Upper lobe of left lung (tissue), 6 donors: ENCODE results near the gene MARCHF4. TPM values are rescaled to one million over a fixed set of nuclear protein-coding genes. Genes with fewer than 3 reads are reported as not detected.

Experiments used
- ATAC-seq, 2 donors: fragments of 200-7000 bp; cut with Tn5 transposase; one replicate each; pipeline ENCODE4 v1.9.1; 2022; ENCODE audit warnings: mild to moderate bottlenecking in 2 of 2, moderate library complexity in 2 of 2; ENCODE audit not compliant: low FRiP score in 2 of 2
- DNase-seq, 2 donors: peaks; one replicate each; pipeline ENCODE4 v3.0.0-alpha.2; 2019 to 2020
- H3K27ac ChIP-seq, 4 donors: fragments of 200-600 bp; sonication (generic); one replicate each; pipeline ENCODE4 v1.5.1; 2016 to 2019
- H3K27me3 ChIP-seq, 4 donors: fragments of 200-600 bp; sonication (generic); one replicate each; pipeline ENCODE4 v1.5.1; 2017 to 2019
- H3K36me3 ChIP-seq, 4 donors: fragments of 200-600 bp; sonication (generic); one replicate each; pipeline ENCODE4 v1.5.1; 2016 to 2019
- H3K4me1 ChIP-seq, 4 donors: fragments of 200-600 bp; sonication (generic); one replicate each; pipeline ENCODE4 v1.5.1; 2018 to 2019
- H3K4me3 ChIP-seq, 4 donors: fragments of 200-600 bp; sonication (generic); one replicate each; pipeline ENCODE4 v1.5.1; 2017 to 2019; ENCODE audit warnings: mild to moderate bottlenecking in 2 of 4, moderate library complexity in 1 of 4
- H3K9me3 ChIP-seq, 4 donors: fragments of 200-600 bp; sonication (generic); one replicate each; pipeline ENCODE4 v1.5.1; 2018 to 2019
- CTCF ChIP-seq, 6 experiments: fragments of 450-650 bp in 4 of 6; fragments of 200-600 bp in 2 of 6; sonication (generic) in 2 of 6; IDR thresholded peaks; one replicate each; pipeline ENCODE4 v1.5.1; 2016 to 2019; ENCODE audit warnings: antibody characterized with exemption in 6 of 6
- EP300 ChIP-seq, 4 donors: sonication (generic); formaldehyde crosslinking; IDR thresholded peaks; one replicate each; pipeline ENCODE4 v1.5.1; 2017; ENCODE audit warnings: antibody characterized with exemption in 4 of 4, control low read depth in 2 of 4
- POLR2A ChIP-seq, 4 donors: fragments of 450-650 bp; IDR thresholded peaks; one replicate each; pipeline ENCODE4 v1.5.1; 2016 to 2017; ENCODE audit warnings: antibody characterized with exemption in 4 of 4, mild to moderate bottlenecking in 2 of 4
- POLR2AphosphoS5 ChIP-seq, 2 donors: sonication (generic); formaldehyde crosslinking; IDR thresholded peaks; one replicate each; pipeline ENCODE4 v1.5.1; 2017; ENCODE audit warnings: antibody characterized with exemption in 2 of 2
- WGBS, 2 donors: methylation state at CpG; one replicate each; pipeline ENCODE4 v1.1.5; 2017 to 2018; 5-methylcytosine and 5-hydroxymethylcytosine counted together
- total RNA-seq, 6 donors: library from RNA; depleted of rRNA in 4 of 6; stranded (reverse); fragments of >200 nt in 4 of 6; gene quantifications; one replicate each; pipeline versions ENCODE4 v1.1.0 to v1.2.1, GENCODE V29; 2016 to 2021
- donor health status: DM: no; HTN: no; CAD: no; lungs with moderate emphysema.
- donor health status: DM: no; HTN: yes; CAD: no; lungs with severe emphysema.

Gene MARCHF4
- total RNA-seq, 6 donors from 2014 or later = 0.06 to 0.10 TPM; not detected in 4

DNA sequence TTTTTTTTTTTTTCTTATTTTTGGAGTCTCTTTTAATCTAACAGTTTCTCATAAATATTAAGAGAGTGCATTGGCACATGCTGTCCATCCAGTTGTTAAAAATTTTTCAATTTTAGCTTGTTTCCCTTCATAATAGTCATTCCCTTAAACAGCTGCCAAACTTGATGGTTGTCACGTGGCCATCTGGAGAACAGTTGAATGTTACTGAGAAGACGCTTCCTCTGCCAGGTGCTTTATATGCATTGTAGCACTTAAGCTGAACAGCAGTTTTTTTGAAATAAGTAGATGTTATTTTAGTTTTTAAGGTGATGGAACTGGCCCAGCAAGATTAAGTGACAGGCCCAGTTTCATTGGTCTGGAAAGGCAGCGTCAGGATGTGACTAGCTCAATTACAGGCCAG lies 43.3 kb upstream of the MARCHF4 start:
- no peaks in the 10 kb centered on the region for H3K9me3 ChIP-seq
- DNase-seq (no peak), ATAC-seq (no peak)
- peaks cover 5 to 13% (median 9%) of the 10 kb centered on the region in 4 donors for H3K4me1 ChIP-seq
- no peak overlapping the region for H3K4me3 ChIP-seq
- H3K27ac ChIP-seq = no peak overlapping the region
- 89 to 92% methylated on average over 3 of the region's 3 CpGs for WGBS, 2 donors
- TF ChIP-seq EP300 (IDR thresholded peaks at IDR 0.05) = no peak
- TF ChIP-seq CTCF (IDR thresholded peaks at IDR 0.05) = no peak
- TF ChIP-seq POLR2AphosphoS5 (IDR thresholded peaks at IDR 0.05) = no peak
- no peak for TF ChIP-seq POLR2A (IDR thresholded peaks at IDR 0.05)
- no peaks in the 10 kb centered on the region for H3K27me3 ChIP-seq
- H3K36me3 ChIP-seq = peaks cover 2 to 49% (median 14%) of the 10 kb centered on the region in 4 donors

DNA sequence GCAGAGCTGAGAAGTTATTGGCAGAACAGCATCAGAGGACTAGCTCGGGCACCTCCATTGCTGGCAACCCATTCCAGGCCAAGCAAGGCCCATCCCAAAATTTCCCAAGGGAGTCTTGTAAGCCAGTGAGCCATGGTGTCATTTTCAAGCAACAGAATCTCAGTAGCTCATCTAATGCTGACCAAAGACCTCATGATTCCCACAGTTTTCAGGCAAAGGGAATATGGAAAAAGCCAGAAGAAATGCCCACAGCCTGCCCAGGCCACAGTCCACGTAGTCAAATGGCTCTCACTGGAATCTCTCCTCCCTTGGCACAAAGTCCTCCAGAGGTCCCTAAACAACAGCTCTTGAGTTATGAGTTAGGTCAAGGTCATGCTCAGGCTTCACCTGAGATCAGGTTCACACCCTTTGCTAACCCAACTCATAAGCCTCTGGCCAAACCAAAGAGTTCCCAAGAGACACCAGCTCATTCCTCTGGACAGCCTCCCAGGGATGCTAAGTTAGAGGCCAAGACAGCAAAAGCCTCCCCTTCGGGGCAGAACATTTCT lies 42.6 kb upstream of the MARCHF4 start:
- TF ChIP-seq POLR2A (IDR thresholded peaks at IDR 0.05) (no peak), CTCF (IDR thresholded peaks at IDR 0.05) (no peak), POLR2AphosphoS5 (IDR thresholded peaks at IDR 0.05) (no peak), EP300 (IDR thresholded peaks at IDR 0.05) (no peak)
- 93 to 98% methylated on average over 3 of the region's 3 CpGs for WGBS, 2 donors
- Histone ChIP-seq H3K27me3 (no peaks in the 10 kb centered on the region), H3K4me3 (no peak overlapping the region), H3K36me3 (peaks cover 0 to 43% (median 14%) of the 10 kb centered on the region in 4 donors), H3K9me3 (no peaks in the 10 kb centered on the region), H3K27ac (no peak overlapping the region), H3K4me1 (peaks cover 5 to 13% (median 9%) of the 10 kb centered on the region in 4 donors)
- ATAC-seq (no peak), DNase-seq (no peak)

DNA sequence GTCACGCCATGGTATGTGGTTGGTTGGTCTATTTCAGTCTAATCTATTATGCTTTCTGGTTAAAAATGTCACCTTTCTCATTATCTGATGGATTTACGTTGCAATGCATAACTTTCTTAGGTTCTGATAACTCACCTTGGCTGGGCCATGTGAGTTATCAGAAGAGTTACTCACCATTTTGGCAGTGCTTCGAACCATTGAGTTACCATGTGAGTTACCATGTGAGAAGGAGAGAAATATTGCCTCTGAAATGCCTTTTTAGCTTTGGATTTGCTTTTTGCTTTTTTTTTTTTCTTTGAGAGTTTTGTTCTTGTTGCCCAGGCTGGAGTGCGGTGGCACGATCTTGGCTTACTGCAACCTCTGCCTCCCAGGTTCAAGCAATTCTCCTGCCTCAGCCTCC lies 41.6 kb upstream of the MARCHF4 start:
- Histone ChIP-seq H3K4me3 (no peak overlapping the region), H3K4me1 (peaks cover 5 to 13% (median 9%) of the 10 kb centered on the region in 4 donors), H3K9me3 (no peaks in the 10 kb centered on the region), H3K27me3 (no peaks in the 10 kb centered on the region), H3K36me3 (peaks cover 0 to 37% (median 14%) of the 10 kb centered on the region in 4 donors), H3K27ac (no peak overlapping the region)
- TF ChIP-seq POLR2A (IDR thresholded peaks at IDR 0.05) = no peak
- no peak for TF ChIP-seq EP300 (IDR thresholded peaks at IDR 0.05)
- TF ChIP-seq CTCF (IDR thresholded peaks at IDR 0.05) = no peak
- TF ChIP-seq POLR2AphosphoS5 (IDR thresholded peaks at IDR 0.05) = no peak
- 98 to 99% methylated on average over 5 of the region's 5 CpGs for WGBS, 2 donors
- DNase-seq (no peak), ATAC-seq (no peak)

DNA sequence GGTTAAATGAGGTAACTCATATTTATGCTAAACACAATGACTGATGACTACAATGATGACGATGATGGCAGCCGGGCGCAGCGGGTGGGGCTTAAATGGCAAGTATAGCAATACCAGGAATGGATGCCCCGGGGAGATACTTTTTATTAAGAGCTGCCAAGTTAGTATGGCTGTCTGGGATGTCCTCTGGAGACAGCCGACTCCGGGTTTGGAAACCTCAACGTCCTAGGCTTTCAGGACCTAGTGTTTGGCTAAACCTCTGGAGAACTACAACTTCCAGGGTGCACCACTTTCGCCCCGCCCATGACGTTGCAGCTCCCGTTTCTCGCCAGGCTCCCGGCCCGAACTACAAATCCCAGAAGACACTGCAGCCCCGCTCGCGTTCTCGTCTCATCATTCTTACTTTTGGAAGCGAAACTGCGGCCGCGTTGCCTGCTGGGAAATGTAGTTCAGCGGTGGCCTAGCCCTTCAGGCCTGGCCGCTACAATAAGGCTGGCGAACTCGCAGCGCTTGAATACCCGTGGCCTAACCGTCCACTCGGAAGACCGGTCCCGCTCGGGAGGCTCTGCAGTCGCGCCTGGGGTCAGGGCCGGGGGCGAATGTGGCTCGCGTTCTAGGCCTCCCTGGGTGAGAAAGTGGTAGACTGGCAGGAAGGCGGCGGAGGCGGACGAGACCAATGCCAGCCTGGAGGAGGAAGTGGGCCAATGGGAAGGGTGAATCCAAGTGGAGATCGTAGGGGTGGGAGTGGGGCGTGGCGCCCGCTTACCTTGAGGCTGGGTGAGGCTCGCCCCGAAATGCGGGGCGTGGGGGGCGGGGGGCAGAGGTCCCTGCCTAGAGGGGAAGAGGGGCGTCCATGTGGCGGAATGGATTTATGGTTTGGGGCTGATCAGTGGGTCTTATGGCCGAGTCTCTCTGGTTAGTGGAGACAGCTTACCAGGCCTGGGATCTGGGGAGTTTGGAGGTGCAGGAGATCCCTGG lies 40.0 kb upstream of the MARCHF4 start, which contains the start of gene SMARCAL1:
Gene SMARCAL1, plus strand, starts transcription at position 463 of the 978 bp plus-strand sequence. CDS start 2,221 bp downstream, outside the sequence.
- ATAC-seq (peak; percentile 97 to 99), DNase-seq (peak; percentile 92 to 99)
- Histone ChIP-seq H3K9me3 (no peaks in the 10 kb centered on the region), H3K36me3 (peaks cover 0 to 28% (median 12%) of the 10 kb centered on the region in 4 donors), H3K4me3 (peak within 1 kb of the TSS; percentile 50 to 80 (median 66)), H3K27me3 (no peaks in the 10 kb centered on the region), H3K4me1 (peaks cover 5 to 13% (median 9%) of the 10 kb centered on the region in 4 donors), H3K27ac (peak within 1 kb of the TSS; percentile 90 to 97 (median 94))
- WGBS, 2 donors = 6 to 14% methylated on average over 27 to 56 of the region's 56 CpGs
- peak in 1 of 4 donors; percentile 69 for TF ChIP-seq POLR2A (IDR thresholded peaks at IDR 0.05)
- TF ChIP-seq EP300 (IDR thresholded peaks at IDR 0.05) = no peak
- TF ChIP-seq CTCF (IDR thresholded peaks at IDR 0.05) = no peak
- TF ChIP-seq POLR2AphosphoS5 (IDR thresholded peaks at IDR 0.05) = peak; percentile 71 to 75
